ENCODE results near the gene TNFSF15.

DNA sequence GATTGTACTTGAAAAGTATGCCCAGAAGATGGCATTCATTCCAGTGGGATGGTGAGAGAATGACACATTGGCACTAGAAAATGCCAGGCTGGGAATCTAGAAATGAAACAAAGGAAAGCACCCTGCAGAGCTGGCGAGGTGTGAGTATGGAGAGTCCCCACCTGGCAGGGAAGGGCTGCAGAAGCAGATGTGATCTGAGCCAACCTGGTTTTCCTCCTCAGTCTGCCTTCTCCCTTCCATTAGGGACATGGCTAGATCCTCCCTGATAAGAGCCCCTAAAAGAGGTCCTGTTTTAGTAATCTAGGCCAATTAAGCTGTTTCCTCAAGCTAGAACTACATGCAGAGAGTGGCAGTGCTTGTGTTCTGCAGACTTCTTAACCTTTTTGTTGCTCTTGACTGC, 24.7 kb upstream of the TNFSF15 start:
- TF ChIP-seq, protein P1, sequence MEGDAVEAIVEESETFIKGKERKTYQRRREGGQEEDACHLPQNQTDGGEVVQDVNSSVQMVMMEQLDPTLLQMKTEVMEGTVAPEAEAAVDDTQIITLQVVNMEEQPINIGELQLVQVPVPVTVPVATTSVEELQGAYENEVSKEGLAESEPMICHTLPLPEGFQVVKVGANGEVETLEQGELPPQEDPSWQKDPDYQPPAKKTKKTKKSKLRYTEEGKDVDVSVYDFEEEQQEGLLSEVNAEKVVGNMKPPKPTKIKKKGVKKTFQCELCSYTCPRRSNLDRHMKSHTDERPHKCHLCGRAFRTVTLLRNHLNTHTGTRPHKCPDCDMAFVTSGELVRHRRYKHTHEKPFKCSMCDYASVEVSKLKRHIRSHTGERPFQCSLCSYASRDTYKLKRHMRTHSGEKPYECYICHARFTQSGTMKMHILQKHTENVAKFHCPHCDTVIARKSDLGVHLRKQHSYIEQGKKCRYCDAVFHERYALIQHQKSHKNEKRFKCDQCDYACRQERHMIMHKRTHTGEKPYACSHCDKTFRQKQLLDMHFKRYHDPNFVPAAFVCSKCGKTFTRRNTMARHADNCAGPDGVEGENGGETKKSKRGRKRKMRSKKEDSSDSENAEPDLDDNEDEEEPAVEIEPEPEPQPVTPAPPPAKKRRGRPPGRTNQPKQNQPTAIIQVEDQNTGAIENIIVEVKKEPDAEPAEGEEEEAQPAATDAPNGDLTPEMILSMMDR (tag by site-specific recombination; IDR thresholded peaks at IDR 0.05): no peak
- TF ChIP-seq ZNF571 (tag by site-specific recombination; IDR thresholded peaks at IDR 0.05) (no peak), ZNF114 (tag by site-specific recombination; IDR thresholded peaks at IDR 0.05) (no peak), ZNF292 (tag by site-specific recombination; IDR thresholded peaks at IDR 0.05; ENCODE audit: borderline replicate concordance, low read depth) (no peak), ZNF175 (tag by site-specific recombination; IDR thresholded peaks at IDR 0.05) (no peak), ZNF610 (tag by site-specific recombination; IDR thresholded peaks at IDR 0.05; ENCODE audit: borderline replicate concordance) (no peak), ZNF121 (tag by site-specific recombination; IDR thresholded peaks at IDR 0.05) (no peak), ZNF202 (tag by site-specific recombination; IDR thresholded peaks at IDR 0.05; ENCODE audit: borderline replicate concordance) (no peak), ZBTB20 (tag by site-specific recombination; IDR thresholded peaks at IDR 0.05) (no peak), ZBTB1 (tag by site-specific recombination; IDR thresholded peaks at IDR 0.05) (no peak), ZNF24 (tag by site-specific recombination; IDR thresholded peaks at IDR 0.05) (no peak), ZNF416 (tag by site-specific recombination; IDR thresholded peaks at IDR 0.05) (no peak)
- TF ChIP-seq, protein P2, sequence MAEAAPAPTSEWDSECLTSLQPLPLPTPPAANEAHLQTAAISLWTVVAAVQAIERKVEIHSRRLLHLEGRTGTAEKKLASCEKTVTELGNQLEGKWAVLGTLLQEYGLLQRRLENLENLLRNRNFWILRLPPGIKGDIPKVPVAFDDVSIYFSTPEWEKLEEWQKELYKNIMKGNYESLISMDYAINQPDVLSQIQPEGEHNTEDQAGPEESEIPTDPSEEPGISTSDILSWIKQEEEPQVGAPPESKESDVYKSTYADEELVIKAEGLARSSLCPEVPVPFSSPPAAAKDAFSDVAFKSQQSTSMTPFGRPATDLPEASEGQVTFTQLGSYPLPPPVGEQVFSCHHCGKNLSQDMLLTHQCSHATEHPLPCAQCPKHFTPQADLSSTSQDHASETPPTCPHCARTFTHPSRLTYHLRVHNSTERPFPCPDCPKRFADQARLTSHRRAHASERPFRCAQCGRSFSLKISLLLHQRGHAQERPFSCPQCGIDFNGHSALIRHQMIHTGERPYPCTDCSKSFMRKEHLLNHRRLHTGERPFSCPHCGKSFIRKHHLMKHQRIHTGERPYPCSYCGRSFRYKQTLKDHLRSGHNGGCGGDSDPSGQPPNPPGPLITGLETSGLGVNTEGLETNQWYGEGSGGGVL (tag by site-specific recombination; IDR thresholded peaks at IDR 0.05): no peak
